Activated T-cell treated with anti-CD3 and anti-CD28 coated beads, Interleukin-2, amount 50 U/mL, for 4 hours (primary cell): ENCODE measurements around the gene AKAP6. TPM values are rescaled to one million over a fixed set of nuclear protein-coding genes. Genes with fewer than 3 reads are reported as not detected.
"Not testable (repeated sequence)": the region's sequence is repeated elsewhere in the genome, so short reads cannot be mapped to it uniquely, and the experiment has no call there.

Source experiments
- ATAC-seq, 2 donors: fragments of 200-7000 bp; cut with Tn5 transposase; one replicate each; pipeline ENCODE4 v1.10.0; 2021
- DNase-seq: peaks from one replicate; pipeline ENCODE4 v3.0.0-alpha.2; 2020
- H3K27me3 Mint-ChIP-seq: one replicate; pipeline ENCODE4 v1.8.0; 2021; ENCODE audit warnings: low read depth, mixed read lengths
- H3K36me3 Mint-ChIP-seq: one replicate; pipeline ENCODE4 v1.8.0; 2022; ENCODE audit warnings: mixed read lengths; ENCODE audit not compliant: insufficient read depth
- H3K4me1 Mint-ChIP-seq: one replicate; pipeline ENCODE4 v1.8.0; 2021; ENCODE audit warnings: low read depth, mixed read lengths
- H3K4me3 Mint-ChIP-seq: one replicate; pipeline ENCODE4 v1.8.0; 2021; ENCODE audit warnings: mild to moderate bottlenecking, moderate library complexity, mixed read lengths
- H3K9me3 Mint-ChIP-seq: one replicate; pipeline ENCODE4 v1.8.0; 2021; ENCODE audit warnings: mixed read lengths
- total RNA-seq, 3 donors: library from RNA; stranded (reverse); gene quantifications; one replicate each; pipeline ENCODE4 v1.2.1, GENCODE V29; 2021

Gene AKAP6
- total RNA-seq, 3 donors from 2014 or later = 0.76 to 1.7 (median 1.3) TPM

DNA sequence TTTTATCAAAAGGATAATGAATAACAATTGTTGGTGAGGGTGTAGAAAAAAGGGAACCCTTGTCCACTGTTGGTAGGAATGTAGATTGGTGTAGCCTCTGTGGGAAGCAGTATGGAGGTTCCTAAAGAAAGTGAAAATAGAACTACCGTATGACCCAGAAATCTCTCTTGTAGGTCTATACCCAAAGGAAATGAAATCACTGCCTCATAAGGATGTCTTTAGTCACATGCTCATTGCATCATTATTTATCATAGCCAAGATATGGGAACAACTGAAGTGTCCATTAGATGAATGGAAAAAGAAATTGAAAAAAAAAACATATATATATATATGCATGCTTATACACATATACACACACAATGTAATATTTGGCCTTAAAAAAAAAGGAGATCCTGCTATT is 450.7 kb downstream of the AKAP6 start:
- no peaks in the 10 kb centered on the region for H3K36me3 Mint-ChIP-seq
- no peak for ATAC-seq
- DNase-seq = no peak
- H3K9me3 Mint-ChIP-seq = no peaks in the 10 kb centered on the region
- H3K4me1 Mint-ChIP-seq = no peaks in the 10 kb centered on the region
- H3K27me3 Mint-ChIP-seq = no peaks in the 10 kb centered on the region
- no peak overlapping the region for H3K4me3 Mint-ChIP-seq

DNA sequence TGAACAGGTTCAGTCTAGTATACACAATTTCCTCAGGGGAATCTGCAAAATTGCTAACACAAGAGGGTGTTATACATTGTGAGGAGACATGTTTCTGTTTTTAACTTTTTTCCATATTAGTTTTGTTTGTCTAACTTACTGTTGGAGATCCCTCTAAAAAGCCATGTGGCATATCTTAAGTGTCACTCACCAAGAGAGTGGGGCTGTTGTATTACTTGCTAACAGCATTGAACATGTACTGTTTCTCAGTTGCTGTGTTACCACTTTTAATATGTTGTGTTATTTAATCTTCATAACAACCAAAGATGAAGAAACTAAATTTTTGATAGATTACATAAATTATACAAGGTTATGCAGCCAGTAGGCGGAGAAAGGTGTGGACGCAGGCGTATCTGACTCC is 455.3 kb downstream of the AKAP6 start:
- Mint-ChIP-seq H3K36me3 (no peaks in the 10 kb centered on the region), H3K4me3 (no peak overlapping the region), H3K9me3 (peaks cover 4% of the 10 kb centered on the region), H3K27me3 (no peaks in the 10 kb centered on the region), H3K4me1 (no peaks in the 10 kb centered on the region)
- ATAC-seq = no peak
- no peak for DNase-seq

DNA sequence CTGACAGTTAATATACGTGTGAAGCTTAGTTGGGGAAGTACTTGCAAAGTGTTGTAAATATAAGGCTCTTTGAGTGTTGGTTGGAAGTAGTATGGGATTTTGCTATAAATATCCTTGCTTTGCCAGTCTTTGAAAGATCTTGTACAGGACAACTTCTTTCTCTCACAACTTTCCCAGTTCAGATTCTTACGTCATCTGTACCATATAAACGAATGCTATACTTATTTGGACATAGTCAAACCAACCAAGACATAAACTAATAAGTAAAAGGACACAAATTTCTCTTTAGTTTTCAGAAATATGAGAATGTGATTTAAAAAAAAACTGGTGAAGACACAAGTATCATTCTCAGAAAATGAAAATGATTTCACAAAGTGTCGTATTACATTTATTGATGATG is 456.5 kb downstream of the AKAP6 start:
- Mint-ChIP-seq H3K4me3 (no peak overlapping the region), H3K4me1 (no peaks in the 10 kb centered on the region), H3K27me3 (no peaks in the 10 kb centered on the region), H3K9me3 (peaks cover 7% of the 10 kb centered on the region), H3K36me3 (no peaks in the 10 kb centered on the region)
- ATAC-seq (no peak), DNase-seq (no peak)

DNA sequence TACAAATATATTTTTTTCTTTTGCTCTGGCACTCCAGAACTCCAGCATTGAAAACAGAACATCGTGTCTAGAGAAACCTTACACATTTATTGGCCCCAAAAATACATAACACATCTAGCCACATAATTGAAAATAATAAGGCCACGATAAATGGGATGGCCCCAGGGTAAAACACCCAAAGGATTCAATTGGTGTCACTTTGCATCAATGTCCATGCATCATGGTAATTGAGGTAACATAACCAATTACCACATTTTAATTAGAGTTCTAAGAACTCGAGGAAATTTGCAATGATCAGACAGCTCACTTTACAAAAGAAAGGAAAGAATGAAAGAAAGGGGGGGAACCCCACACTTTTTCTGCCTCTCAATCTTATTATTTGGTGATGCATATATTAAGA is 457.8 kb downstream of the AKAP6 start:
- no peaks in the 10 kb centered on the region for H3K27me3 Mint-ChIP-seq
- no peaks in the 10 kb centered on the region for H3K4me1 Mint-ChIP-seq
- DNase-seq = no peak
- peaks cover 8% of the 10 kb centered on the region for H3K9me3 Mint-ChIP-seq
- ATAC-seq = no peak
- no peak overlapping the region for H3K4me3 Mint-ChIP-seq
- no peaks in the 10 kb centered on the region for H3K36me3 Mint-ChIP-seq

DNA sequence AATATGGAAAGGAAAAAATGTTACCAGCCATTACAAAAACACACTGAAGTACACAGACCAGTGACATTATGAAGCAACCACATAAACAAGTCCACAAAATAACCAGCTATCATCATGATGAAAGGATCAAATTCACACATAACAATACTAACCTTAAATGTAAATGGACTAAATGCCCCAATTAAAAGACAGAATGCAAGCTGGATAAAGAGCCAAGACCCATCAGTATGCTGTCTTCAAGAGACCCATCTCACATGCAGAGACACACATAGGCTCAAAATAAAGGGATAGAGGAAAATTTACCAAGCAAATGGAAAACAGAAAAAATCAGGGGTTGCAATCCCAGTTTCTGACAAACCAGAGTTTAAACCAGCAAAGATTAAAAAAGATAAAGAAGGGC is 463.9 kb downstream of the AKAP6 start:
- H3K27me3 Mint-ChIP-seq, H3K4me3 Mint-ChIP-seq, ATAC-seq, DNase-seq, H3K4me1 Mint-ChIP-seq, H3K36me3 Mint-ChIP-seq: not testable (repeated sequence)
- H3K9me3 Mint-ChIP-seq = peaks cover 38% of the 10 kb centered on the region

DNA sequence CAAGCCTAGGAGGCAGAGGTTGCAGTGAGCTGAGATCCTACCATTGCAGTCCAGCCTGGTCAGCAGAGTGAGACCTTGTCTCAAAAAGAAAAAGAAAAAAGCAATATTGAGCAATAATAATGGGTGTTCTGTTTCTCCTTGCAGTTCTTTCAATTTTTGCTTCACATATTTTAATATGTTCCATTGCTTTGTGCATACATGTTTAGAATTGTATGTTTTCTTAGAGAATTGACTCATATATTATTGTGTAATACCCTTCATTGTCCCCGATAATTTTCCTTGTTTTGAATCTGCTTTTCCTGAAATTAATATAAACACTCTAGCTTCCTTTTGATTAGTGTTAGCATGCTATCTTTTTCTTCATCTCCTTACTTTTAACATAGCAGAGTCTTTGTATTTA is 471.2 kb downstream of the AKAP6 start:
- no peaks in the 10 kb centered on the region for H3K4me1 Mint-ChIP-seq
- H3K27me3 Mint-ChIP-seq = no peaks in the 10 kb centered on the region
- peaks cover 47% of the 10 kb centered on the region for H3K9me3 Mint-ChIP-seq
- no peak overlapping the region for H3K4me3 Mint-ChIP-seq
- DNase-seq (no peak), ATAC-seq (no peak)
- peaks cover 2% of the 10 kb centered on the region for H3K36me3 Mint-ChIP-seq

DNA sequence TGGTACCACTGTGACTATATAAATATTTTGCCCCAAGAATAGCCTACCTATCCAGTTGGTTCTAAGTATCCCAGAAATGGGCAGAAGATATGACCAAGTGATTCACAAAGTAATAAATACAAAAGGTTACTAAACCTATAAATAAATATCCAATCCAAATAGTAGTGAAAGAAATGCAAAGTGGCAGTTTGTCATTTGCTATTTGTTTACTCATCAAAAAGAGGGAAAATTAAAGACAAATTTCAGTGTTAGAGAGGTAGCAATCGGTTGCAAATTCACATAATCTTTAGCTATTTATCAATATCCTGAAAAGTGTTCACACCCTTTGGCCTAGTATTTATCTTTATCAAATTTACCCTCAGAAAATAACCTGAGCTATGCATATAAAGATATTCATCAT is 473.2 kb downstream of the AKAP6 start:
- Mint-ChIP-seq H3K4me1 (no peaks in the 10 kb centered on the region), H3K27me3 (no peaks in the 10 kb centered on the region), H3K9me3 (peaks cover 47% of the 10 kb centered on the region), H3K4me3 (no peak overlapping the region), H3K36me3 (peaks cover 2% of the 10 kb centered on the region)
- ATAC-seq (no peak), DNase-seq (no peak)

DNA sequence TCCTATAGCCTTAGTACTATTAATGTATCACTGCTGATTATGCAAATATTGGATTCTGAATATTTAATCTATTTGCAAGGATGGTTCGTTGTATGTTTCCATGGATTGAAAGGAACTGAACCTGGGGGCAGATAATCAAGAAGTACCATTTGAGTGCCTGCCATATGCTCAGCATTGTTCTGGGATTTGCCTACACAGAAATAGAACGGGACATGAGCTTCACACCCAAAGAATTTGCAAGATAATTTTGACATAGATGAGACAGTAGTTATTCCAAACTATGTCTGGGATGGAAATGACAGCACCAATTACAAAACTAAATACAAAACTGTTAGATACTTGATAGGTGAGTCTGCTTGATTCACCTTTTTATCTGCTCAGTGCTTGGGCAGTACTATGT is 476.9 kb downstream of the AKAP6 start:
- no peak overlapping the region for H3K4me3 Mint-ChIP-seq
- peaks cover 2% of the 10 kb centered on the region for H3K36me3 Mint-ChIP-seq
- ATAC-seq (no peak), DNase-seq (no peak)
- H3K27me3 Mint-ChIP-seq = no peaks in the 10 kb centered on the region
- peaks cover 33% of the 10 kb centered on the region for H3K9me3 Mint-ChIP-seq
- no peaks in the 10 kb centered on the region for H3K4me1 Mint-ChIP-seq

DNA sequence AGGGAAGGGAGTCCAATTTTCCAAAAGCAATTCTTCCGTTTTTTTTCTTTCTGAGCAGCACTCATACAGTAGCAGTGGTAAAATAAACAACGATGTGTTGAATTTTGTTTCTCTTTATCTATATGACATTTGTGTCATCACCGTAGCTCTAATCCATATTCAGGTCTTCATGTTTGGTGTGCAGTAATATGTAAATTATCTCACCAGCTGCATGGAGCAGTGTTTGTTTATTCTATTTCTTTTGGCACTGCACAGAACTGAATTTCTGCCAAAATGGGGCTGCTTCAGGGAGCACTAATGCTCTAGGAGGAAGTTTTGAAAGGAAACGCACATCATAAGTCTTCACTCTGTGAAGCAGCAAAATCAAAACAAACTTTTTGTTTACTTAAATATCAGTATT is 479.5 kb downstream of the AKAP6 start:
- Mint-ChIP-seq H3K9me3 (peaks cover 21% of the 10 kb centered on the region), H3K4me3 (no peak overlapping the region), H3K27me3 (no peaks in the 10 kb centered on the region), H3K36me3 (no peaks in the 10 kb centered on the region), H3K4me1 (no peaks in the 10 kb centered on the region)
- no peak for ATAC-seq
- no peak for DNase-seq

DNA sequence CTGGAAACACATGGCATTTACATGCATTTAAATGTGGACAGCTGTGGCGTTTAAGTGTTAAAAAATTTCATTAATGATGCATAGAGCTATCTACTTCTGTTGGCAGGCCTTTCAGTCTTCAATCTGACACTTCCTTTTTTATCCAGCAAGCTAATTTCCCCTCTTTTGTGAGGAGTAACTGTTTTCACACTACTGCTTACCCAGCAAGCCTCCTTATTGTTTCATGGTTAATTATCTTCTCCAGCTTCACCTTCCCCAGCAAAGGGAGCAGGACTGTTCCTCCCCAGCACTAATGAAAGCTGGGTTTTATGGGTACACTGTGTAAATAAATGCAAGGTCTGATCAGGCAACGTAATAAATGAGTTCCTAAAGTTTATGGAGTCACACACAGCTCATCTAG is 480.2 kb downstream of the AKAP6 start:
- H3K4me1 Mint-ChIP-seq = no peaks in the 10 kb centered on the region
- peaks cover 15% of the 10 kb centered on the region for H3K9me3 Mint-ChIP-seq
- H3K36me3 Mint-ChIP-seq = no peaks in the 10 kb centered on the region
- no peaks in the 10 kb centered on the region for H3K27me3 Mint-ChIP-seq
- no peak overlapping the region for H3K4me3 Mint-ChIP-seq
- ATAC-seq (no peak), DNase-seq (no peak)

DNA sequence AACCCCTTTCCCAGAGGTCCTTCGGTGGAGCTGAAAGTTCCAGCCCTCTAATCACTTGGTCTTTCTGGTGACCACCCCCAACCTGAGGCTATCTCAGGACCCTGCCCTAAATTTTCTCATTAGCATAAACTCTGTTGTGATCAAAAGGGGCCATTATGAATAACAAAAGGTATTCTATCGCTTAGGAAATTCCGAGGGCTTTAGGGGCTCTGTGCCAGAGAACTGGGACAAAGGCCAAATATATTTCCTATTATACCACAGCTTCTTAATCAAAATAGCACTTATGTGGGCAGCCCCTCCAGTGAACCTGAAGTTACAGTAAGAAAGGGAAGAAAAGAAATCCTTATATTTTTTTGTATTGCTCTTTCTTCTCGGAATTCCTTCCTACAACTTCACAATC is 484.3 kb downstream of the AKAP6 start:
- no peak for ATAC-seq
- no peak overlapping the region for H3K4me3 Mint-ChIP-seq

DNA sequence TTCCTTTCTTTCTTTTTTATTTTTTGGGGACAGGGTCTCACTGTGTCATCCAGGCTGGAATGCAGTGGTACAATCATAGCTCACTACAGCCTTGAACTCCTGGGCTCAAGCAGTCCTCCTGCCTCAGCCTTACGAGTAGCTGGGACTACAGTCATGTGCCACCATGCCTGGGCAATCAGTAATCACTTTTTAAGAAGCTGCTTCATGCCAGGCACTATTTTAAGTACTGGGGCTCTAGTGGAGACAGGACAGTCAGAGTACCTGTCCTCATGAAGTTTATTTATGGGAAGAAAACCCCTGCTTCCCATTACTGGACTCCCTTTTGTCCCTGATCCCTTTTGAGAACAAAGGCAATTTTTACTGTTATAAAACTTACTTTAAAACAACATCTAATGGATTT is 485.6 kb downstream of the AKAP6 start:
- Mint-ChIP-seq H3K27me3 (no peaks in the 10 kb centered on the region), H3K4me3 (no peak overlapping the region), H3K36me3 (no peaks in the 10 kb centered on the region), H3K9me3 (no peaks in the 10 kb centered on the region), H3K4me1 (no peaks in the 10 kb centered on the region)
- ATAC-seq = no peak
- DNase-seq = no peak

More for the DNA sequence above, 484.3 kb downstream of the AKAP6 start:
- Mint-ChIP-seq H3K4me1 (no peaks in the 10 kb centered on the region), H3K9me3 (peaks cover 3% of the 10 kb centered on the region), H3K27me3 (no peaks in the 10 kb centered on the region), H3K36me3 (no peaks in the 10 kb centered on the region)
- no peak for DNase-seq

DNA sequence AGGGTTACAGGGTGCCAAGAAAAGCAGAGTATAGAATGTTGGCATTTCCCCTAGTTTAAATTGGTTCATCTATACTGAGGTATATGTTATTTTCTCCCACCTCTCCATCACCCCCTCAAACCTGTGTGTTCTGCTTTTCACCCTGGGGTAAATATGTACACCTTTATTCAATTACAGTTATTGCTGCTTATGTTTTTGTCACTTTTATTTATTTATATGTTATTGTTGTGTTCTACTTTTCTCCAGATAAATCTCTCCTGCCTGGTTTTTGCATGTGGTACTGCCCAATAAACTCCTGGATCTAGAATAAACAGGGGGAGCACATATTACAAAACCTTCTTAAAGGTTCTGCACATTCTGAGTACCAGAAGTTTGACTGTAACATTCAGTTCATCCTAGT is 487.5 kb downstream of the AKAP6 start:
- no peak for ATAC-seq
- Mint-ChIP-seq H3K4me1 (no peaks in the 10 kb centered on the region), H3K27me3 (no peaks in the 10 kb centered on the region), H3K9me3 (no peaks in the 10 kb centered on the region), H3K36me3 (no peaks in the 10 kb centered on the region), H3K4me3 (no peak overlapping the region)
- no peak for DNase-seq

DNA sequence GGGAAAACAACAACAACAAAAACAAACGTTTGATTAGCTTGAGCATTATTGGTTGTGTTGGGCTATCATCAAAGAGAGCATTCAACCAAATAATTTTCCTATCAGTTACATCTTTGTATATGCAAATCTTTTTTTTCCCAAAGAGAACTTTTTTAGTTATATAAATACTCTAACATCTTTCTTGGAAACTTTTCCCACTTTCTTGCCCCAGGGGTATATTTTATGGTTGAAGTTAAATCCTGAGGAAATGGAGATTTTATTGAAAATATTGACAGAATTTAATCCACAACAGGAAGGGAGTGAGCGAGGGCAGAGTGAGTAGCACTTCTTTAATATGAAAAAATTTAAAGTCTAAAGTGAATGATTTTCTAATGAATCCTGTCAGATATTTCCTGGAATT is 488.7 kb downstream of the AKAP6 start:
- Mint-ChIP-seq H3K9me3 (no peaks in the 10 kb centered on the region), H3K4me1 (no peaks in the 10 kb centered on the region), H3K27me3 (no peaks in the 10 kb centered on the region), H3K4me3 (no peak overlapping the region), H3K36me3 (no peaks in the 10 kb centered on the region)
- ATAC-seq = no peak
- DNase-seq = no peak

DNA sequence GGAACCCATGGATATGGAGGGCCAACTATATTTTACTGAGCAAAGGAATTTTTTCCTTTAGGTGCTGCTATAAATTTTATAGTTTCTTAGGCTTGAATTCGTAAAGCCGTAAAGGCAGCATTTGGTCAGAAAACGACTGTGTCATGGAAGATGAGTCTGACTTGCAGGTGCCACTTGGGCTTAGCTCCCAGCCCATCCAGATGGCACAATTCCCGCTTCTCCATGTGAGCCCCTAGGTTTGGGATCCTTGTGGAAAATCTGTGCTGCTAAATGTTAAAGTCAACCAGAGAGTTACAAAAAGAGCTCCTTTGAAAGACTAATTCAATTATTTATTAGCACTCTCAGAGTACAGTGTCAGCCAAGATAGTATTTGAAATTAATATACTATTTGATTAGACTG is 489.5 kb downstream of the AKAP6 start:
- H3K4me1 Mint-ChIP-seq = no peaks in the 10 kb centered on the region
- ATAC-seq (no peak), DNase-seq (no peak)
- H3K36me3 Mint-ChIP-seq = no peaks in the 10 kb centered on the region
- H3K27me3 Mint-ChIP-seq = no peaks in the 10 kb centered on the region
- no peak overlapping the region for H3K4me3 Mint-ChIP-seq
- no peaks in the 10 kb centered on the region for H3K9me3 Mint-ChIP-seq

DNA sequence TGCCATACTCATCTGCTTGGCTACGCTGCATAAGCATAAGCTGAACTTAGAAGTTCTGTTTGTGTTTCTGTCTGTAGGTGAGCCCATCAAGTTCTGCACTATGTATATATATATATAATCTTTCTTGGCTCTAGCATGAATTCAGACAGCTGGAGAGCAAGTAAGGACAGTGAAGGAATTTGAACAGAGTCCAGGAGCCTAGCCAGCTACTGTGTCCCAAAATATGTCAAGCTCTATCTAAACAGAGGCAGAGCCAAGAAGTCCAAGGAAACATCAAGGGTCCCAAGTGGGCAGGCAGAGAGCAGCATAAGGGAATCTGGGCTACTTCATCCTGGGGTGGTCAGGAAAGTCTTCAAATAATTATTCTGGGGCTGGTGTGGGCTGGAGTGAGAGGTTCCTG is 491.1 kb downstream of the AKAP6 start:
- H3K4me3 Mint-ChIP-seq = no peak overlapping the region
- ATAC-seq = no peak
- no peaks in the 10 kb centered on the region for H3K36me3 Mint-ChIP-seq
- no peak for DNase-seq
- H3K4me1 Mint-ChIP-seq = no peaks in the 10 kb centered on the region
- no peaks in the 10 kb centered on the region for H3K27me3 Mint-ChIP-seq
- no peaks in the 10 kb centered on the region for H3K9me3 Mint-ChIP-seq
